Astrocyte of the hippocampus (primary cell): ENCODE results near the gene RAB3A.

Experiments used
- DNase-seq: peaks from one replicate; pipeline ENCODE4 v3.0.0; 2011; ENCODE audit warnings: low read depth, low spot score

The RAB3A gene

GRCh38 chr19:18197941-18198340, 5.9 kb downstream of the RAB3A start:
- no peak for DNase-seq

- no peak for DNase-seq
These were observed 6.5 kb downstream of the RAB3A start for GRCh38 chr19:18197306-18197705.

GRCh38 chr19:18196511-18196845, 7.4 kb downstream of the RAB3A start:
- no peak for DNase-seq

GRCh38 chr19:18194554-18195238, 9.1 kb downstream of the RAB3A start:
- peak; percentile 62 for DNase-seq

GRCh38 chr19:18194181-18194530, 9.7 kb downstream of the RAB3A start:
- no peak for DNase-seq

GRCh38 chr19:18193388-18194180, 10.3 kb downstream of the RAB3A start:
- DNase-seq, result peak; percentile 24

- peak; percentile 100 for DNase-seq
These were observed 11.0 kb downstream of the RAB3A start, which contains the start of gene MPV17L2 for GRCh38 chr19:18192673-18193387. TSS of gene MPV17L2 (plus strand) at chr19:18193218. CDS start at chr19:18193282, 64 bp downstream.

GRCh38 chr19:18191640-18192062, 12.2 kb downstream of the RAB3A start:
- DNase-seq, result no peak

GRCh38 chr19:18190278-18190677, 13.6 kb downstream of the RAB3A start:
- no peak for DNase-seq

- DNase-seq, result no peak
These were observed 18.3 kb downstream of the RAB3A start for GRCh38 chr19:18185538-18185937.

- DNase-seq, result no peak
These were observed 20.3 kb downstream of the RAB3A start for GRCh38 chr19:18183529-18183928.

- no peak for DNase-seq
These were observed 23.9 kb downstream of the RAB3A start for GRCh38 chr19:18179957-18180356.

GRCh38 chr19:18176367-18177310, 27.2 kb downstream of the RAB3A start:
- DNase-seq, result no peak

- DNase-seq, result no peak
These were observed 28.9 kb downstream of the RAB3A start for GRCh38 chr19:18174983-18175382.

GRCh38 chr19:18173572-18174288, 30.1 kb downstream of the RAB3A start, which contains the start of gene IFI30:
TSS of gene IFI30 (plus strand) at chr19:18173813. CDS start at chr19:18173842, 29 bp downstream.
- peak; percentile 60 for DNase-seq

GRCh38 chr19:18173054-18173571, 30.7 kb downstream of the RAB3A start:
- no peak for DNase-seq

GRCh38 chr19:18172331-18173053, 31.4 kb downstream of the RAB3A start:
- no peak for DNase-seq

GRCh38 chr19:18171605-18172327, 32.1 kb downstream of the RAB3A start:
- DNase-seq, result no peak

- no peak for DNase-seq
These were observed 33.1 kb downstream of the RAB3A start for GRCh38 chr19:18170714-18171255.
